ENCODE data around the gene TRIM54.
A peak's percentile ranks its signal among the peaks of the same experiment; 100 is the strongest.

GRCh38 chr2:27264753-27265535 lies 17.3 kb upstream of the TRIM54 start:
- TF ChIP-seq CTCF (IDR thresholded peaks at IDR 0.05; ENCODE audit: low read depth, low read length, missing input control) (peak; percentile 27), GABPA (IDR thresholded peaks at IDR 0.05 in 1 of 2, conservative IDR thresholded peaks at IDR 0.05 in 1 of 2) (no peak)
